ENCODE measurements around the gene STK32B. TPM values are rescaled to one million over a fixed set of nuclear protein-coding genes. Genes with fewer than 3 reads are reported as not detected.

The STK32B gene
- total RNA-seq, 2 experiments from 2014 or later: not detected

DNA sequence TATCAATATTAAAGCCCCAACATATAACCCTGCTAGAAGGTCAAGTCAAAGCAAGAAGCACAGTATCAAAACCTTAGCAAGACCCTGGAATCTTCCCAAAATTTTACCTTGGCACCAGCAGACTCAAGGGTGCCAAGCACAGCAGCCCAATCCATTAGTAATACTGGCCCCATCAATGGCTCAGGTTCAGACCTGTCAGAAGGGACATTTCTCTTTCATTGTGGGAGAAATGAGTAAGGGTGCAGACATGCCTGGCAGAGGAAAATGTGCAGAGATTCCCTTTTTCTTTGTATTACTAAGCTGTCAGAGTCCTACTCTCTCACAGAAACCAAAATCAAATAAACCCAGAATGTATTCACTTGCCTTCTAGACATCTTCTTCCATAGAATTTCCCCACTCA, 453.2 kb downstream of the STK32B start:
- ChIA-PET POLR2A (no interaction called here), CTCF (ENCODE audit: unreplicated experiment) (no interaction called here)
- Histone ChIP-seq H3K36me3 (ENCODE audit: insufficient read depth, low read length) (no peaks in the 10 kb centered on the region), H4K20me1 (ENCODE audit: insufficient read depth, low read length) (no peaks in the 10 kb centered on the region), H3K9me3 (ENCODE audit: low read length) (no peaks in the 10 kb centered on the region), H3K9me2 (ENCODE audit: insufficient read depth, low read length) (no peaks in the 10 kb centered on the region), H3K4me3 (ENCODE audit: low read depth, low read length, poor library complexity, severe bottlenecking) (no peak overlapping the region), H3K4me1 (ENCODE audit: insufficient read depth, low read length, poor library complexity, severe bottlenecking) (no peaks in the 10 kb centered on the region), H3K4me2 (ENCODE audit: low read length) (no peak overlapping the region), H3K27ac (ENCODE audit: low read depth, low read length, poor library complexity, severe bottlenecking) (no peak overlapping the region), H2AFZ (ENCODE audit: low read length) (no peak overlapping the region), H3K79me2 (ENCODE audit: insufficient read depth, low read depth, low read length) (no peaks in the 10 kb centered on the region)
- TF ChIP-seq, protein P1, sequence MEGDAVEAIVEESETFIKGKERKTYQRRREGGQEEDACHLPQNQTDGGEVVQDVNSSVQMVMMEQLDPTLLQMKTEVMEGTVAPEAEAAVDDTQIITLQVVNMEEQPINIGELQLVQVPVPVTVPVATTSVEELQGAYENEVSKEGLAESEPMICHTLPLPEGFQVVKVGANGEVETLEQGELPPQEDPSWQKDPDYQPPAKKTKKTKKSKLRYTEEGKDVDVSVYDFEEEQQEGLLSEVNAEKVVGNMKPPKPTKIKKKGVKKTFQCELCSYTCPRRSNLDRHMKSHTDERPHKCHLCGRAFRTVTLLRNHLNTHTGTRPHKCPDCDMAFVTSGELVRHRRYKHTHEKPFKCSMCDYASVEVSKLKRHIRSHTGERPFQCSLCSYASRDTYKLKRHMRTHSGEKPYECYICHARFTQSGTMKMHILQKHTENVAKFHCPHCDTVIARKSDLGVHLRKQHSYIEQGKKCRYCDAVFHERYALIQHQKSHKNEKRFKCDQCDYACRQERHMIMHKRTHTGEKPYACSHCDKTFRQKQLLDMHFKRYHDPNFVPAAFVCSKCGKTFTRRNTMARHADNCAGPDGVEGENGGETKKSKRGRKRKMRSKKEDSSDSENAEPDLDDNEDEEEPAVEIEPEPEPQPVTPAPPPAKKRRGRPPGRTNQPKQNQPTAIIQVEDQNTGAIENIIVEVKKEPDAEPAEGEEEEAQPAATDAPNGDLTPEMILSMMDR (conservative IDR thresholded peaks at IDR 0.05; ENCODE audit: low read length): no peak
- no peak for TF ChIP-seq EZH2phosphoT487 (IDR thresholded peaks at IDR 0.05; ENCODE audit: borderline replicate concordance, low read depth, low read length)
- no peak for DNase-seq (ENCODE audit: low spot score)
- intact Hi-C loops (cut with micrococcal nuclease; ENCODE audit: unreplicated experiment): no loop called here
- BruUV-seq (replicated peaks): no TSS peak

DNA sequence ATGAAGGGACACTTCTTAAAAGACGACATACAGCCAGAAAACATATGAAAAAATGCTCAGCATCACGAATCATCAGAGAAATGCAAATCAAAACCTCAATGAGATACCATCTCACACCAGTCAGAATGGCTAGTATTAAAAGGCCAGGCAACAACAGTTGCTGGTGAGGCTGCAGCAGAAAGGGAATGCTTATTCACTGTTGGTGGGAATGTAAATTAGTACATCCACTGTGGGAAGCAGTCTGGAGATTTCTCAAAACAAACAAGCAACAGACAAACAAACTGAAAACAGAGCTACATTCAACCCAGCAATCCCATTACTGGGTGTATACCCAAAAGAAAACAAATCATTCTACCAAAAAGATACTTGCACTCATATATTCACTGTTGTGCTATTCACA, 459.2 kb downstream of the STK32B start:
- Histone ChIP-seq H3K27ac (ENCODE audit: low read depth, low read length, poor library complexity, severe bottlenecking) (no peak overlapping the region), H3K4me2 (ENCODE audit: low read length) (no peak overlapping the region), H2AFZ (ENCODE audit: low read length) (no peak overlapping the region), H3K79me2 (ENCODE audit: insufficient read depth, low read depth, low read length) (no peaks in the 10 kb centered on the region), H3K9me2 (ENCODE audit: insufficient read depth, low read length) (no peaks in the 10 kb centered on the region), H4K20me1 (ENCODE audit: insufficient read depth, low read length) (no peaks in the 10 kb centered on the region), H3K4me3 (ENCODE audit: low read depth, low read length, poor library complexity, severe bottlenecking) (no peak overlapping the region), H3K36me3 (ENCODE audit: insufficient read depth, low read length) (no peaks in the 10 kb centered on the region), H3K4me1 (ENCODE audit: insufficient read depth, low read length, poor library complexity, severe bottlenecking) (no peaks in the 10 kb centered on the region), H3K9me3 (ENCODE audit: low read length) (no peaks in the 10 kb centered on the region)
- no peak for DNase-seq (ENCODE audit: low spot score)
- intact Hi-C loops (cut with micrococcal nuclease; ENCODE audit: unreplicated experiment): no loop called here
- ChIA-PET CTCF (ENCODE audit: unreplicated experiment) (no interaction called here), POLR2A (interaction anchor here (0.7 kb wide), 1 partner anchor 320 kb away, joined by 3 read pairs; no protein-coding TSS in a partner anchor)
- TF ChIP-seq, protein P1 (conservative IDR thresholded peaks at IDR 0.05; ENCODE audit: low read length): no peak
- no peak for TF ChIP-seq EZH2phosphoT487 (IDR thresholded peaks at IDR 0.05; ENCODE audit: borderline replicate concordance, low read depth, low read length)
- no TSS peak for BruUV-seq (replicated peaks)

DNA sequence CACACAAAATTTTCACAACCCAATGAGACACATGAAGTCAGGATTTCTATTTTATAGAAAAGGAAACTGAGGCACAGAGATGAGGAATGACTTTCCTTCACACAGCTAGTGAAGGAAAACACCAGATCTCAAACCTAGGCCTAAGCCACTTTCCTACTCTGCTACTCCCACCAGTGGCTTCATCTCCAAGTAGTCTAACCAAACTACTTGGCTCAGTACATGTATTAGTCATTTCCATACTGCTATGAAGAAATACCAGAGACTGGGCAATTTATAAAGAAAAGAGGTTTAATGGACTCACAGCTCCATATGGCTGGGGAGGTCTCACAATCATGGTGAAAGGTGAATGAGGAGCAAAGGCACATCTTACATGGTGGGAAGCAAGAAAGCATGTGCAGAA, 460.5 kb downstream of the STK32B start:
- DNase-seq (ENCODE audit: low spot score): no peak
- intact Hi-C loops (cut with micrococcal nuclease; ENCODE audit: unreplicated experiment): no loop called here

More for the DNA sequence above, 460.5 kb downstream of the STK32B start:
- H3K79me2 ChIP-seq (ENCODE audit: insufficient read depth, low read depth, low read length): no peaks in the 10 kb centered on the region
- H3K27ac ChIP-seq (ENCODE audit: low read depth, low read length, poor library complexity, severe bottlenecking): no peak overlapping the region
- POLR2A ChIA-PET: interaction anchor here (0.6 kb wide), 1 partner anchor 11 kb away, joined by 3 read pairs; no protein-coding TSS in a partner anchor
- H3K9me2 ChIP-seq (ENCODE audit: insufficient read depth, low read length): no peaks in the 10 kb centered on the region
- CTCF ChIA-PET (ENCODE audit: unreplicated experiment): no interaction called here
- no peaks in the 10 kb centered on the region for H4K20me1 ChIP-seq (ENCODE audit: insufficient read depth, low read length)
- no peaks in the 10 kb centered on the region for H3K9me3 ChIP-seq (ENCODE audit: low read length)
- no peaks in the 10 kb centered on the region for H3K36me3 ChIP-seq (ENCODE audit: insufficient read depth, low read length)
- no peaks in the 10 kb centered on the region for H3K4me1 ChIP-seq (ENCODE audit: insufficient read depth, low read length, poor library complexity, severe bottlenecking)
- no peak overlapping the region for H2AFZ ChIP-seq (ENCODE audit: low read length)
- BruUV-seq (replicated peaks): no TSS peak
- TF ChIP-seq, protein P1 (conservative IDR thresholded peaks at IDR 0.05; ENCODE audit: low read length): no peak
- TF ChIP-seq EZH2phosphoT487 (IDR thresholded peaks at IDR 0.05; ENCODE audit: borderline replicate concordance, low read depth, low read length): no peak
- no peak overlapping the region for H3K4me2 ChIP-seq (ENCODE audit: low read length)
- no peak overlapping the region for H3K4me3 ChIP-seq (ENCODE audit: low read depth, low read length, poor library complexity, severe bottlenecking)
